Vagina (tissue), 2 donors: Measurements from ENCODE around the gene FGF1.

ENCODE experiments used
- CTCF ChIP-seq, 3 experiments: fragments of 450-650 bp in 2 of 3; fragments of 200-600 bp in 1 of 3; sonication (generic) in 1 of 3; IDR thresholded peaks; one replicate each; pipeline ENCODE4 v1.5.1; 2017 to 2019; ENCODE audit warnings: antibody characterized with exemption in 3 of 3, mild to moderate bottlenecking in 2 of 3, moderate library complexity in 2 of 3
- POLR2A ChIP-seq, 2 donors: fragments of 450-650 bp; IDR thresholded peaks; one replicate each; pipeline ENCODE4 v1.6.1; 2017; ENCODE audit warnings: antibody characterized with exemption in 2 of 2, mild to moderate bottlenecking in 2 of 2, moderate library complexity in 2 of 2
- POLR2AphosphoS5 ChIP-seq, 2 donors: sonication (generic); formaldehyde crosslinking; IDR thresholded peaks; one replicate each; pipeline ENCODE4 v1.9.0; 2017; ENCODE audit warnings: antibody characterized with exemption in 2 of 2, mild to moderate bottlenecking in 2 of 2, low read depth in 1 of 2; ENCODE audit not compliant: insufficient read depth in 1 of 2

DNA sequence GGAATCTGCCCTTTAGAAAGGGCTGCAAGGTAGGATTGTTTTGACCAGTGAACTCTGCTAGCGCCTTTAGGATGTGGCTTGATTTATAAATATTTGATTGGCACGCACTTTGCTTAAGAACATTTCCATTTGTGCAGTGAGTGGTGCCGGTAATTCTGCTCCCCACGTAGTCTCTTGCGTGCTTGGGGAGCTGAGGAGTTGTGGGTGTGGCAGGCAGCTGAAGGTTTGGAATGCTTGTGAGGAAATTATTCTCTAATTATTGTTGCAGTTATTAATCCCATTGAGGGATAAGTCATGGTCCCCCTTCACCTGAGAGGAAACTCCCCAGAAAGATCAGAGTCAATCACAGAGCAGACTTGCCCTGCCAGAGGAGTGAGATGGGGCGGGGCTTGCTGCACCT is 76.7 kb downstream of the FGF1 start:
- TF ChIP-seq CTCF (IDR thresholded peaks at IDR 0.05) = no peak
- no peak for TF ChIP-seq POLR2A (IDR thresholded peaks at IDR 0.05)
- no peak for TF ChIP-seq POLR2AphosphoS5 (IDR thresholded peaks at IDR 0.05; ENCODE audit: insufficient read depth in 1 of 2, low read depth in 1 of 2)
